GM12891 (cell line): Measurements from ENCODE around the gene B4GALT1.

Experiments used
- POLR2A ChIP-seq: IDR thresholded peaks from 2 replicates; pipeline ENCODE4 v1.6.1; 2011; ENCODE audit warnings: low read depth, low read length, control low read depth
- POLR2AphosphoS5 ChIP-seq: IDR thresholded peaks from 2 replicates; pipeline ENCODE4 v1.6.1; 2011; ENCODE audit warnings: low read depth, low read length, control low read depth

DNA sequence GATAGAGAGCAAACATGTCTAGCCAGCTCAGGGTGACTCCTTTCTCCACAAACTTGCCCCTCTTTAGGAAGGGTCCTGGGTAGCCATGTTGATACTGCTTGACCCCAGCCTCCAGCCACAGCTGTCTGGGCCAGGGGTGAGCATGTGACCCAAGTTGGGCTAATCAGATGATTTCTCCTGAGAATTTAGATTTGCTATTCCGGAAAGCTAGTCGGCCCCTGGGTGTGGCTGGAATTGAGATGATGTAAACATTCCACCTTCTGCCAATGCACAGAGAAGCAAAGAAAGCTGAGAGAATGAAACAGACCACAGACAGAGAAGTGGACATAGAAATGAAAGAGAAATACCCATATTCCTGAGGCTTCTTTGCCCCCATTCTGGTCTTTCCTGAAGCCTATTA, 17.8 kb upstream of the B4GALT1 start:
- TF ChIP-seq POLR2A, result no peak
- TF ChIP-seq POLR2AphosphoS5, result no peak
